HG03139 (cell line): Measurements from ENCODE around the gene GIPR.
A peak's percentile ranks its signal among the peaks of the same experiment; 100 is the strongest.
"Not testable (repeated sequence)": the region's sequence is repeated elsewhere in the genome, so short reads cannot be mapped to it uniquely, and the experiment has no call there.

ENCODE experiments used
- ATAC-seq: cut with Tn5 transposase; IDR thresholded peaks from one replicate; pipeline ENCODE4 v1.9.1; 2021; ENCODE audit not compliant: unreplicated experiment

The GIPR gene

DNA sequence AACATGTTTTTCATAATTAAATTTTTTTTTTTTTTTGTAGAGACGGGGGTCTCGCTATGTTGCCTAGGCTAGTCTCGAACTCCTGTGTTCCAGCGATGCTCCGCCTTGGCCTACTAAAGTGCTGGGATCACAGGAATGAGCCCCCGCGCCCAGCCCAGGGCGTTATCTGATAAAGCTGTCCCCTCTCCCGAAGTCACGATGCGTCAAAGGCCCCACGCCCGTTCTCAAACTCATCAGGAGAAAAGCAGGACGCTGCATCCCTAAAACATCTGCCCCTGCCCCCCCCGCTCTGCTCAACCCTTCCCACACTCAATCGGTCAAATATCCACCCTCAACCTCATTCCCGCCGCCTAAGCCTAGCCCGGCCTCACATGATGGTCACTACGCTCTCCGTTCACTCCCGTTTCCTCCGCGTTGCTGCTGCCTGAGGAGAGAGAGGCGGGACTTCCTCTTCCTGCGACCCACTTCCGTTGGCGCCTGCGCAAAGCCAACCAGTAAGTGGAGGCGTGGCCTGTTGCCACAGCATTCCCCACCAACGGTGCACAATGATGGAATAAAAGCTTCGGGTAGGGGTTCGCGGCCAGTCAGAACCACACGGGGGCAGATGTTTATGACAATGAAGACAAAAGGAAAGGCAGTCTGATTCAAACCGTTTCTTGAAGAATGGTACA lies 23.6 kb downstream of the GIPR start, which contains the start of gene SNRPD2:
Gene SNRPD2, minus strand, starts transcription at position 438 of the 671 bp plus-strand sequence. Its CDS starts 65 bp downstream, at position 373.
- peak; percentile 38 for ATAC-seq

GRCh38 chr19:45692187-45693105 lies 24.4 kb downstream of the GIPR start, which contains the start of gene QPCTL:
Gene QPCTL, plus strand, starts transcription at chr19:45692666. Its CDS starts 38 bp downstream, at chr19:45692704.
- ATAC-seq, result peak; percentile 77

GRCh38 chr19:45693106-45693788 lies 25.2 kb downstream of the GIPR start:
- ATAC-seq, result no peak

GRCh38 chr19:45701676-45702075 lies 33.7 kb downstream of the GIPR start:
- no peak for ATAC-seq

DNA sequence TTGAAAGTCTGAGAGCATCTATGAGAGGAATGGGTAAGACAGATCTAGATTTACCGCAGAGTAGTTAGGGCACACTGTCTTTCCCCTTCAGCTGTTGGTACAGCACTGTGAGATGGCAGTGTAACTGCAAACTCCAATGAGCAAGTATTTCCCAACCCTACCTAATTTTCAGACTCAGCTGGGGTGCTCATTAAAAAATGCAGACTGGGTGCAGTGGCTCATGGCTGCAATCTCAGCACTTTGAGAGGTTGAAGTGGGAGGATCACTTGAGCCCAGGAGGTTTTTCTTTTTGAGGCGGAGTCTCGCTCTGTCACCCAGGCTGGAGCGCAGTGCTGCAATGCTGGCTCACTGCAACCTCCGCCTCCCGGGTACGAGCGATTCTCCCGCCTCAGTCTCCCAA lies 37.1 kb downstream of the GIPR start:
- no peak for ATAC-seq

- no peak for ATAC-seq
These were observed 37.8 kb downstream of the GIPR start for GRCh38 chr19:45705710-45706415.

- ATAC-seq, result no peak
These were observed 42.5 kb downstream of the GIPR start for GRCh38 chr19:45710356-45711130.

DNA sequence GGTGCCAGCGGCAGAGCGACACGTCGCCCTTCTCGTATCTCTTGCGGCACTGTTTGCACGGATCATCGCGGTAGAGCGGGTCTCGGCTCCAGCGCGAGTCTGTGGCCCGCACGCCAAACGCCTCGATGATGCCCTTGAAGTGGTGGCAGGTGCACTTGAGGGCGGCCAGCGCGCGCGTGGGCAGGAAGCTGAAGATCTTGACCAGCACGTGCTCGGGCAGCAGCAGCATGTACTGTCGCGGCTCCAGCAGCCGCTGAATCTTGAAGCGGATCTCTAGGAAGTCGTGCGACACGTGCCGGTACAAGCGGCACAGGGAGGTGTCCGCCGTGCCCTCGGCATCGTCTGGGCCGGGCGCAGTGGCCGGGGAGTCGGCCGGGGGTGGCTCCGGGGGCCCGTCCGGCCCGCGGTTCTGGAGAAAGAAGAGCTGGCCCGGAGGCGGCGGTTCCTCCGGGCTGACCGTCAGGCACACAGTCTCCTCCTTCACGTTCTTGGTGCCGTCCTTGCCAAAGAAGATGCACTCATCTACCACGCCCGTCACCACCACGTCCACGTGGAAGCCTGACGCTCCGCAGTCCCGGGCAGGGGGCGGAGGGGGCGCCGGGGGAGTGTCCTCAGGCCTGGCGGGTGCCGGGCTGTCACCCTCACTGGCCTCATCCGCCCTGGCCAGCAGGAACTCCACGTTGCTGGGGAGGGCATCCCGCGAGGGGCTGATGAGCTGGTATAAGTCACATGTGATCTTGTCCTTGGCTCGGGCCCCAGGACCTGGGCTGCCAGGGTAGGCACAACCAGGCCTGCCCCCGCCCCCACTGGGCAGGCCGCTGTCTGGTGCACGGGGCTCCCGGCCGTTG lies 44.1 kb downstream of the GIPR start:
- no peak for ATAC-seq

DNA sequence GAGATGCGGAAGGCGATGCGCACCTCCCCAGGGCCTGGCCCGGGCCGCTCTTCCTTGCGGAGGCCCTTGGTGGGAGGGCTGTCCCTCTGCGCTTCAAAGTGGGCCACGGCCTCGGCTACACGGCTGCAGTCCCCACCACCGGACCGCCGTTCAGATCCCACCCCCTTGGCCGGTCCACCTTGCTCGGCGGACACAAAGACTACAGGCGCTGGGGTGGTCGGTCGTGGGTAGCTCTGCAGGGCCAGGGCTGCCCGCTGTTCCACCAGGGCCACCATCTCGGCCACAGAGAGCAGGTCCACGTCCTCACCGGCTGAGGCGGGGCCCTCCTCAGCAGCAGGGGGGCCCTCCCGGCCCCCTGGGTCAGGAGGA lies 44.7 kb downstream of the GIPR start:
- no peak for ATAC-seq

DNA sequence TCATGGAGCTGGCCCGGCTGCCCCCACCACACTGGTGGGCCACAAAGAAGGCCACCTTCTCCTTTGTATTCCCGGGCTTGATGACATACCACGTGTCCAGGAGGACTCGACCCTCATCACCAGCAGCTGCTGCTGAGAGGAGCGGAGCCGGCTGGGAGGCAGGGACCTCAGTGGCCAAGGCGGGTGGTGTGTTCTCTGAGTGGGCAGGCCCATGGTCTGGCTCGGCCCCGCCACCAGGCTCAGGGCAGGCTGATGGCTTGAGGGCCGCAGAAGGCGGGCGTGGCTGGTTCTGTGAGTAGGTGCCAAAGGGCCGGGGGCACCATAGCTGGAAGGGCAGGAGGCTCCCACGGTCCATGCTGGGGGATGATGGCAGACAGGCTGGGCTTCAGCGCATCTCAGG lies 45.1 kb downstream of the GIPR start:
- ATAC-seq, result no peak

GRCh38 chr19:45715139-45715538 lies 47.1 kb downstream of the GIPR start:
- ATAC-seq, result no peak

- ATAC-seq, result no peak
These were observed 48.5 kb downstream of the GIPR start for GRCh38 chr19:45716359-45717130.

- peak; percentile 91 for ATAC-seq
These were observed 49.3 kb downstream of the GIPR start for GRCh38 chr19:45717131-45717982.

DNA sequence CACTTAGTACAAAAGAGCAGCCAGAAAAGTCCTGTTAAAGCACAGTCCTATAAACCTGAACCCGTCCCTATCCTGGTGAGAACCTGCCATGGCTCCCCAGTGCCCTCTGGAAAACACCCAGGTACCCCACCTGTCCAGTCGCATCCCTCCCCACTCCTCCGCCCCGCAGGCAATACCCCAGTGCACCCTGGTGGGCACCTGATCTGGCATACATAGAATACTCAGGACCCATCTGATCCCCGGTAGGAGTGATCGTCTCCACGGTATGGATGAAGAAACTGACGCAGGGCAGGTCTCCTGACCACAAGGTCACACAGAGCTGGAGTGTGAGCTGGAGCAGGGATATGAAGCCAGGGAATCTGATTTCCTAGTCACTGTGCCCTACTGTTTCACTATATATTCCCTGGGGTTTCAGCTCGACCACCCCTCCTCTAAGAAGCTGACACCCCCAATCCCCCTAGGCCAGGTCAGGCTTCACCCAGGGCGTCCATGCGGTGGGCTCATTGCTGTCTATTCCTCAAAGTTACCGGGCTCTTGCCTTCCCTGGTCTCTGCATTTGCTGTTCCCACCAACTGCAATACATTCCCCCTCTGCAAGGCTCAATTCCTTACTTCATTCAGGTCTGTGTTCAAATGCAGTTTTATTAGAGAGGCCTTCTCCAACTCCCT lies 50.1 kb downstream of the GIPR start:
- ATAC-seq, result no peak

DNA sequence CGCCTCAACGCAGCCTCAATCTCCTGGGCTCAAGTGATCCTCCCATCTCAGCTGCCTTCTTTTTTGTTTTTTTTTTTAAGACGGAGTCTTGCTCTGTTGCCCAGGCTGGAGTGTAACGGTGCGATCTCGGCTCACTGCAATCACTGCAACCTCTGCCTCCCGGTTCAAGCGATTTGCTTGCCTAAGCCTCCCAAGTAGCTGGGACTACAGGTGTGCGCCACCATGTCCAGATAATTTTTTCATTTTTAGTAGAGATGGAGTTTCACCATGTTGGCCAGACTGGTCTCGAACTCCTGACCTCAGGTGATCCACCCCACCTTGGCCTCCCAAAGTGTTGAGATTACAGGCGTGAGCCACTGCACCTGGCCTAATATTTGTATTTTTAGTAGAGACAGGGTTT lies 52.0 kb downstream of the GIPR start:
- ATAC-seq, result not testable (repeated sequence)

DNA sequence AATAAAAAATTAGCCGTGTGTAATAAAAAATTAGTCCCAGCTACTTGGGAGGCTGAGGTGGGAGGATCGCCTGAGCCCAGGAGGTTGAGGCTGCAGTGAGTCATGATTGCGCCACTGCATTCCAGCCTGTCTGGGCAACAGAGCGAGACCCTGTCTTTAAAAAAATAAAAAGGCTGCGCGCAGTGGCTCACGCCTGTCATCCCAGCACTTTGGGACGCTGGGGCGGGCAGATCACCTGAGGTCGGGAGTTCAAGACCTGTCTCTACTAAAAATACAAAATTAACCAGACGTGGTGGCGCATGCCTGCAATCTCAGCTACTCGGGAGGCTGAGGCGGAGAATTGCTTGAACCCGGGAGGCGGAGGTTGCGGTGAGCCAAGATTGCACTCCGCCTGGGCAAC lies 60.7 kb downstream of the GIPR start:
- ATAC-seq, result not testable (repeated sequence)

- ATAC-seq, result no peak
These were observed 61.8 kb downstream of the GIPR start for GRCh38 chr19:45729800-45730290.
